ENCODE measurements around the gene SSC5D. TPM values are rescaled to one million over a fixed set of nuclear protein-coding genes. Genes with fewer than 3 reads are reported as not detected.

The SSC5D gene
- total and polyA plus RNA-seq, 2 experiments from 2014 or later = 0.23 to 0.69 TPM

GRCh38 chr19:55490478-55491432 lies 2.5 kb downstream of the SSC5D start (continued):
- TF ChIP-seq ZNF331 (CRISPR knock-in tag; IDR thresholded peaks at IDR 0.05; ENCODE audit: low read depth) (no peak), ZNF114 (CRISPR knock-in tag; IDR thresholded peaks at IDR 0.05) (no peak), JUNB (IDR thresholded peaks at IDR 0.05; ENCODE audit: unreplicated experiment) (no peak), EZH2 (IDR thresholded peaks at IDR 0.05; ENCODE audit: low read depth, unreplicated experiment) (no peak)

- Histone ChIP-seq H3K4me3 (no peak overlapping the region), H3K27me3 (ENCODE audit: insufficient read depth) (no peaks in the 10 kb centered on the region), H4K20me1 (replicated peaks; ENCODE audit: insufficient read depth) (no peaks in the 10 kb centered on the region), H3K36me3 (ENCODE audit: insufficient read depth) (no peaks in the 10 kb centered on the region), H3K79me2 (replicated peaks; ENCODE audit: insufficient read depth) (no peaks in the 10 kb centered on the region), H3K4me2 (no peak overlapping the region), H3K4me1 (ENCODE audit: insufficient read depth) (peaks cover 17% of the 10 kb centered on the region; the same call in 1 of the 2 replicates), H3K9me2 (ENCODE audit: insufficient read depth) (no peaks in the 10 kb centered on the region), H2AFZ (no peak overlapping the region), H3K27ac (ENCODE audit: low read depth) (no peak overlapping the region), H3F3A (replicated peaks; ENCODE audit: low read depth) (peaks cover 10% of the 10 kb centered on the region)
- DNase-seq (ENCODE audit: low spot score) = no peak
- no peak for ATAC-seq
- Mint-ChIP-seq H3K36me3 (ENCODE audit: low read depth) (no peaks in the 10 kb centered on the region), H3K27me3 (ENCODE audit: insufficient read depth, low read depth, poor library complexity) (peaks cover 11% of the 10 kb centered on the region), H3K4me3 (no peak overlapping the region; the same call in 2 of the 3 replicates), H3K27ac (no peak overlapping the region), H3K9me3 (no peaks in the 10 kb centered on the region; the same call in 2 of the 3 replicates), H3K4me1 (peaks cover 30% of the 10 kb centered on the region)
- TF ChIP-seq JUNB (IDR thresholded peaks at IDR 0.05; ENCODE audit: unreplicated experiment) (no peak), EZH2phosphoT487 (IDR thresholded peaks at IDR 0.05; ENCODE audit: unreplicated experiment) (no peak), CREB1 (CRISPR knock-in tag; IDR thresholded peaks at IDR 0.05; ENCODE audit: low read depth) (no peak), ZNF462 (CRISPR knock-in tag; IDR thresholded peaks at IDR 0.05) (no peak), NANOG (IDR thresholded peaks at IDR 0.05; ENCODE audit: borderline replicate concordance) (no peak), STAT1 (IDR thresholded peaks at IDR 0.05; ENCODE audit: unreplicated experiment) (no peak)
Measured at GRCh38 chr19:55491546-55492360, 3.5 kb downstream of the SSC5D start.
